GM12872 (cell line): ENCODE results near the gene VPS9D1.

Experiments
- TF ChIP-seq, protein P1 (sequence below): IDR thresholded peaks from 3 replicates; pipeline ENCODE4 v1.5.1; 2011; ENCODE audit warnings: low read depth, mild to moderate bottlenecking, low read length, moderate library complexity; ENCODE audit not compliant: insufficient read depth

The VPS9D1 gene

DNA sequence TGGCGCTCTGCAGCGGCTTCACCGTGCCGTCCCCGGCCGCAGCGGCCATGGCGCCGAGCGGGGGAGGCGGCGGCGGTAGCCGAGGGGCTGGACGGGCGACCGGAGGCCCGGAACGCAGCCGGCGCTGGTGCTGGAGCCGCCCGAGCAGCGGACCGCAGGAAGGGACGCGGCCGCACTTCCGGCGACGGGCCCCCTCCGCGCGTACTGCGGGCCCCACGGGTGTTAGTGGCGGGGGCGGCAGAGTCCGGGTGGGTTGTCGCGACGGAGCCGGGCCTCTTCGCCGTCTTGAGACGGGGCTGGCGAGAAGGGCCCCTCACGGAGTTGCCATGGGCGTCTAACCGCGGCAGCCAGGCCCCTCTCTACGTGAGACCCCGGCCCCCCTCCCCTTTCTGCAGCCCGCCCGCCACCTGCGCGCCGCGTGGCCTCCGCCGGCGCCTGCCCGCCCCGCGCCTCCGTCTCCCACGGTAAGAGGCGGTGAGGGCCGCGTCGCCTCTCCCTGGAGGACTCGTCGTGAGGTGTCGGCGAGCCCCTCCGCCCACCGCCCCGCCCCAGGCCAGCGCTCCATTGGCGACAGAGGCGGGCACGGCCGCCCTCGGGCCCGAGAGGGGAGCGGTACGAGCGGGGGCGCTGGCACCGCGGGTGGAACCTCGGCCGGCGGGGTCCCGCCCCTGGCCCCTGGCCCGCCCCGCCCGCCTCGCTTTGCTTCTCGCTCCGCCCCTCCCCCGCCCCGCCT, at the start of gene VPS9D1, which contains the start of gene ZNF276:
TSS of gene VPS9D1 (minus strand) at position 86 of the 733 bp plus-strand sequence. CDS start at position 49, 37 bp downstream.
TSS of gene ZNF276 (plus strand) at position 725 of the 733 bp plus-strand sequence. CDS start 104 bp downstream, outside the sequence.
- TF ChIP-seq, protein P1, sequence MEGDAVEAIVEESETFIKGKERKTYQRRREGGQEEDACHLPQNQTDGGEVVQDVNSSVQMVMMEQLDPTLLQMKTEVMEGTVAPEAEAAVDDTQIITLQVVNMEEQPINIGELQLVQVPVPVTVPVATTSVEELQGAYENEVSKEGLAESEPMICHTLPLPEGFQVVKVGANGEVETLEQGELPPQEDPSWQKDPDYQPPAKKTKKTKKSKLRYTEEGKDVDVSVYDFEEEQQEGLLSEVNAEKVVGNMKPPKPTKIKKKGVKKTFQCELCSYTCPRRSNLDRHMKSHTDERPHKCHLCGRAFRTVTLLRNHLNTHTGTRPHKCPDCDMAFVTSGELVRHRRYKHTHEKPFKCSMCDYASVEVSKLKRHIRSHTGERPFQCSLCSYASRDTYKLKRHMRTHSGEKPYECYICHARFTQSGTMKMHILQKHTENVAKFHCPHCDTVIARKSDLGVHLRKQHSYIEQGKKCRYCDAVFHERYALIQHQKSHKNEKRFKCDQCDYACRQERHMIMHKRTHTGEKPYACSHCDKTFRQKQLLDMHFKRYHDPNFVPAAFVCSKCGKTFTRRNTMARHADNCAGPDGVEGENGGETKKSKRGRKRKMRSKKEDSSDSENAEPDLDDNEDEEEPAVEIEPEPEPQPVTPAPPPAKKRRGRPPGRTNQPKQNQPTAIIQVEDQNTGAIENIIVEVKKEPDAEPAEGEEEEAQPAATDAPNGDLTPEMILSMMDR = no peak

DNA sequence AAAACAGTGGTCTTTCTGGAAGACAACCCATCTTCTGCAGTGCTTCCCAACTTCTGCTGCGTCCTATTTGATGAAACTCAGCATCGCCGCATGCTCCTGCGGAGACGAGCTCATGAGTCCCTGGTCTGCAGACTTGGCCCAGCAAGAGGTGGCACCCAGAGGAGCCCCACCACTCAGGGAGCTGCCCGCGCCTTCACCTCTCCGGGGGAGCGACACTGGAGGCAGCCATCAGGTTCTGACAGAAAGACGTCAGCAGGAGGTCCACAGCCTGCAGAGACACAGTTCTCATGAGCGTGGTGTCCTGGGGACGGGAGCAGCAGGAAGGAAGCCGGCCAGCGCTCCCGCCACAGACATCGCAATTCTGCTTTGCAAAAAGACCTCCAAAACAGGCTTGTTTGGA, 49.7 kb upstream of the VPS9D1 start:
- TF ChIP-seq, protein P1 = no peak

DNA sequence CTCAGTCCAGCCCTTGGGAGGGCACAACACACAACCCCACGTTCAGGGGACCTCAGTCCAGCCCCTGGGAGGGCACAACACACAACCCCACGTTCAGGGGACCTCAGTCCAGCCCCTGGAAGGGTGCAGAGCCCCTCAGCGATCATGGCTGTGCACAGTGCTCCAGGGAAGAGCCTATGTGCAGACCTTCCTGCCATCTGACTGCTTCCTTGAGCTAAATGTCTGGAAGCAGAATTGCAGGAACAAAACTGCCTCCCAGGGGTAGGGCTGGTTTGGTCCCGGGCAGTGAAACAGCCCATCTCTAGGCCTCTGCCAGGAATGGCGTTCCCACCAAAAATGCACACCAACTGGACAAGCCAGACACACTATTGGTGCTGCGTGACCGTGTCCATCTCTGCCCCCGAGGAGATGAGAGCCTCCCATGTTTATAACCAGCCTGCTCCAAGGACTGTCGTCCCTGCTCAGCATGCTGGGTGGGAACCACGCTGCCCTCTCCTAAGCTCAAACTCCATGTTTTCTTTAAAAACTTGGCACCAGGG, 44.7 kb upstream of the VPS9D1 start:
- TF ChIP-seq, protein P1 = no peak

- TF ChIP-seq, protein P1 = no peak
These were observed 44.1 kb upstream of the VPS9D1 start for GRCh38 chr16:89764711-89765201.

DNA sequence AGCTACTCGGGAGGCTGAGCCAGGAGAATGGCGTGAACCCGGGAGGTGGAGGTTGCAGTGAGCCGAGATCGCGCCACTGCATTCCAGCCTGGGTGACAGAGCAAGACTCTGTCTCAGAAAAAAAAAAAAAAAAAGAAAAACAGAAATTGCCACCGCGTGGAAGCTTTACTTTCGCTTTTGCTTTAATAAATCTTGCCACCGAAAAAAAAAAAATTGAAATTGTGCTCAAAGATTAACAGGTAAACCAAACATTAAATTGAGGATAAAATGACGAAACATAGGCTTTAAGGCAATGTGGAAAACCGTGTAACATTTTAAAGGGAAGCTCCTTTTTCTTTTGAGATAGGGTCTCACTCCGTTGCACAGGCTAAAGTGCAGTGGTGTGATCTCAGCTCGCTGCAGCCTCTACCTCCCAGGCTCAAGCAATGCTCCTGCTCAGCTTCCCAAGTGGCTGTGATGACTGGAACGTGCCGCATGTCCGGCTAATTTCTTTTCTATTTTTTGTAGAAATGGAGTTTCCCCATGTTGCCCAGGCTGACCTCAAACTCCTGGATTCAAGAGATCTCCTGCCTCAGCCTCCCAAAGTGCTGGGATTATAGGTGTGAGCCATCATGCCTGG, 40.7 kb upstream of the VPS9D1 start:
- TF ChIP-seq, protein P1 = no peak

DNA sequence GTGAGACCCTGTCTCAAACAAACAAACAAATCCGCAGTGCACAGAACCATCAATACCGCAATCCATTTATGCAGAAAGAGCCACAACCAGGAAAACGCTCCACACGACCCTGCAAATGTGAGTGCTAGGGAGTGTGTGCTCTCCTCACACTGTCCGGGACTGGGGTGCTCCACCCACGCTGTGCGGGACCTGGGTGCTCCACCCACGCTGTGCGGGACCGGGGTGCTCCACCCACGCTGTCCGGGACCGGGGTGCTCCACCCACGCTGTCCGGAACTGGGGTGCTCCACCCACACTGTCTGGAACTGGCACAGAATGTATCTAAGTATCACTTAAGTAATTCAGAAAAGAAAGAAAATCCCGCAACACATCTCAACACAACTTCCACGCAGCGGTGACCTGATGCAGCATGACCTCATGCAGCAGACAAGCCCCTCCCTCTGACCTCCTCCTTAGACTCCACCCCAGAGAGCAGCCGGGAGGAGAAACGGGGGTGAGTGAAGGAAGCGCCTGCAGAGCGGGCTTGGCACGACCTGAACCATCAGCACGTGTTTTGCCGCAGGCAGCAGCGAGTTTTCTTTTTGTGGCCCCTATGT, 39.1 kb upstream of the VPS9D1 start:
- TF ChIP-seq, protein P1 = no peak

DNA sequence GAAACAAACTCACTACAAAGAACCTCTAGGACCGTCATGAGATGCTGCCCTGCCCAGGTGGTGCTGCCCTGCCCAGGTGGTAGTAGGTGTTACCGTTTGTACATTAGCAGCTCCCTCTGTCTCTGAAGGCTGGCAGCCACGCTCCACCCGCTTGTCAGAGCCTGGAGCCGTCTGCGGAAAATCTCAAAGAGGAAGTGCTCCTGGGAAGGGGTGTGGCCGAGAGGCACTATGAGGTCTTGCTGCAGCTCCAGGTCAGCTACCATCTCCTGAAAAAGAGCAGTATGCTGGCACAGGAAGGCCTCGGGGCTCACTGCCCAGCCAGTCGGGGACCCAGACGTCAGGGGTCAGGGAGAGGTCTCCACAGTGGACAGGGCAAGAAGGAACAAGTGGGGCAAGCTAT, 28.9 kb upstream of the VPS9D1 start:
- TF ChIP-seq, protein P1 = no peak
